Measurements from ENCODE around the gene ODAM.

GRCh38 chr4:70203601-70204000 is 8.1 kb downstream of the ODAM start:
- TF ChIP-seq E2F5 (CRISPR knock-in tag; IDR thresholded peaks at IDR 0.05), result no peak
- TF ChIP-seq CTCF (IDR thresholded peaks at IDR 0.05), result no peak
- no peak for TF ChIP-seq FOXP4 (CRISPR knock-in tag; IDR thresholded peaks at IDR 0.05)
- no peak for TF ChIP-seq ZNF671 (CRISPR knock-in tag; IDR thresholded peaks at IDR 0.05)
- TF ChIP-seq TCF7 (CRISPR knock-in tag; IDR thresholded peaks at IDR 0.05; ENCODE audit: low read depth), result no peak
- TF ChIP-seq ZNF121 (CRISPR knock-in tag; IDR thresholded peaks at IDR 0.05), result no peak
- TF ChIP-seq AR (CRISPR knock-in tag; IDR thresholded peaks at IDR 0.05), result no peak
- no peak for TF ChIP-seq RELA (CRISPR knock-in tag; IDR thresholded peaks at IDR 0.05; ENCODE audit: borderline replicate concordance)
- TF ChIP-seq IRF2 (CRISPR knock-in tag; IDR thresholded peaks at IDR 0.05; ENCODE audit: borderline replicate concordance, low read depth), result no peak
- TF ChIP-seq STAT6 (CRISPR knock-in tag; conservative IDR thresholded peaks at IDR 0.05; ENCODE audit: low read depth), result no peak
- TF ChIP-seq ATF2 (CRISPR knock-in tag; IDR thresholded peaks at IDR 0.05; ENCODE audit: borderline replicate concordance, low read depth), result no peak
- TF ChIP-seq HMGXB4 (CRISPR knock-in tag; IDR thresholded peaks at IDR 0.05), result no peak
- TF ChIP-seq USF1 (CRISPR knock-in tag; IDR thresholded peaks at IDR 0.05), result no peak
- no peak for TF ChIP-seq AFF4 (CRISPR knock-in tag; IDR thresholded peaks at IDR 0.05; ENCODE audit: borderline replicate concordance)

Measured in WTC11 (cell line).